8988T (cell line): Measurements from ENCODE around the gene SHMT2.
"Not testable (repeated sequence)": the region's sequence is repeated elsewhere in the genome, so short reads cannot be mapped to it uniquely, and the experiment has no call there.

Source experiments
- DNase-seq: peaks from one replicate; pipeline ENCODE4 v3.0.0; 2011

The SHMT2 gene

DNA sequence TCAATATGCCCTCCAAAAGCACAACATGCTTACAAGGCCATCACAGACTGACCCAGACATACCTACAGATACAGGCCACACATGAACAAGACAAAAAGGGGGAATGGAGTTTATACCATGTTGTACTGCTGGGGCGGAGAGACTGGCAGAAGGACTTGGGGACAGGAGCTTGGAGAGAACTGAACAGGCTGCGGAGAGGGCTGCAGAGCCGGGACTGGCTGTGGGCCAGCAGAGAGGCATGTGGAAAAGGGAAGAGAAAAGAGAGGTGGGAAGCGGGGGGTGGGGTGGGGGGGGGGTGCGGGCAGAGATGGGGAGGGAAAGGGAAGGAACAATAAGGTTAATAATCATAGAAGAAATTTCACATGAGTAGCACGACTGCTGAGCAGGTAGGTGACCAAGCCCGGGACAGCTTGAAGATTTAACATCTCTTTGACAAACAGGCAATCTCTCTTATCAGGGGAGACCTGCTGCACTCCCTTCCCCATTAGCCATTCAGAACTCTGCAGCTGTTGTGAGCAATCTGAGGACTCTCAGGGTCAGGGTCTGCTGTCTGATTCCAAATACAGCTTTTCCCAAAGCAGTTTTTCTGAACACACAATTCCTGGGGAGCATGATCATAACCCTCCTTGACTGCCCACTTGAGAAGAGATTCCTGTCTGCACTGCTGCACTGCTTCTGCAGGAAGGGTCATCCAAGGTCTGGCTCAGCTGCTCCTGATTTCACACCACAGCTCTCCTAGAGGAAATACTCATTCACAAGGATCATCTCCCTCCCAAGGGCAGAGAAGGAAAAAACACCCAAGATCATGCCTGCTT is 43.0 kb downstream of the SHMT2 start:
- DNase-seq = no peak

GRCh38 chr12:57273516-57273915 is 44.0 kb downstream of the SHMT2 start:
- no peak for DNase-seq

DNA sequence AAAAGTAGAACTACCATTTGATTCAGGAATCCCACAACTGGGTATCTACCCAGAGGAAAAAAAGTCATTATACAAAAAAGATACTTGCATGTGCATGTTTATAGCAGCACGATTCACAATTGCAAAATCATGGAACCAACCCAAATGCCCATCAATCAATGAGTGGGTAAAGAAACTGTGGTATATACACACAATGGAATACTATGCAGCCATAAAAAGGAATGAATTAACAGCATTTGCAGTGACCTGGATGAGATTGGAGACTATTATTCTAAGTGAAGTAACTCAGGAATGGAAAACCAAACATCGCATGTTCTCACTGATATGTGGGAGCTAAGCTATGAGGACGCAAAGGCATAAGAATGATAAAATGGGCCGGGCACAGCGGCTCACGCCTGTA is 46.7 kb downstream of the SHMT2 start:
- not testable (repeated sequence) for DNase-seq

- DNase-seq = no peak
These were observed 47.5 kb downstream of the SHMT2 start for GRCh38 chr12:57276935-57277563.

- DNase-seq = no peak
These were observed 49.2 kb downstream of the SHMT2 start for GRCh38 chr12:57278465-57279381.

- DNase-seq = no peak
These were observed 50.9 kb downstream of the SHMT2 start for GRCh38 chr12:57280211-57281062.

DNA sequence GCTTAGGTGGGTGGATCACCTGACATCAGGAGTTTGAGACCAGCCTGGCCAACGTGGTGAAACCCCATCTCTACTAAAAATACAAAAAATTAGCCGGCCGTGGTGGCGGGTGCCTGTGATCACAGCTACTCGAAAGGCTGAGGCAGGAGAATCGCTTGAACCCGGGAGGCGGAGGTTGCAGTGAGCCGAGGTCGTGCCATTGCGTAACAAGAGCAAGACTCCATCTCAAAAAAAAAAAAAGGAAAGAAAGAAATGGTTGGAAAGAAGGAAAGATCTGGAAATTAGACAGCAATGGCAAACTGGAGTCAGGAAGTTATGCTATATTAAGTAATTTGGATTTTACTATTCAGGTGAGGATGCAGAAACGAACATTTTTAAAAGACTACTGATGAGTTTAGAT is 52.6 kb downstream of the SHMT2 start:
- DNase-seq = not testable (repeated sequence)
